HG03432 (cell line): ENCODE measurements around the gene ITGA7.
A peak's percentile ranks its signal among the peaks of the same experiment; 100 is the strongest.

Source experiments
- ATAC-seq: cut with Tn5 transposase; IDR thresholded peaks from one replicate; pipeline ENCODE4 v1.9.1; 2021; ENCODE audit warnings: mild to moderate bottlenecking, moderate library complexity; ENCODE audit not compliant: unreplicated experiment

The ITGA7 gene, protein sequence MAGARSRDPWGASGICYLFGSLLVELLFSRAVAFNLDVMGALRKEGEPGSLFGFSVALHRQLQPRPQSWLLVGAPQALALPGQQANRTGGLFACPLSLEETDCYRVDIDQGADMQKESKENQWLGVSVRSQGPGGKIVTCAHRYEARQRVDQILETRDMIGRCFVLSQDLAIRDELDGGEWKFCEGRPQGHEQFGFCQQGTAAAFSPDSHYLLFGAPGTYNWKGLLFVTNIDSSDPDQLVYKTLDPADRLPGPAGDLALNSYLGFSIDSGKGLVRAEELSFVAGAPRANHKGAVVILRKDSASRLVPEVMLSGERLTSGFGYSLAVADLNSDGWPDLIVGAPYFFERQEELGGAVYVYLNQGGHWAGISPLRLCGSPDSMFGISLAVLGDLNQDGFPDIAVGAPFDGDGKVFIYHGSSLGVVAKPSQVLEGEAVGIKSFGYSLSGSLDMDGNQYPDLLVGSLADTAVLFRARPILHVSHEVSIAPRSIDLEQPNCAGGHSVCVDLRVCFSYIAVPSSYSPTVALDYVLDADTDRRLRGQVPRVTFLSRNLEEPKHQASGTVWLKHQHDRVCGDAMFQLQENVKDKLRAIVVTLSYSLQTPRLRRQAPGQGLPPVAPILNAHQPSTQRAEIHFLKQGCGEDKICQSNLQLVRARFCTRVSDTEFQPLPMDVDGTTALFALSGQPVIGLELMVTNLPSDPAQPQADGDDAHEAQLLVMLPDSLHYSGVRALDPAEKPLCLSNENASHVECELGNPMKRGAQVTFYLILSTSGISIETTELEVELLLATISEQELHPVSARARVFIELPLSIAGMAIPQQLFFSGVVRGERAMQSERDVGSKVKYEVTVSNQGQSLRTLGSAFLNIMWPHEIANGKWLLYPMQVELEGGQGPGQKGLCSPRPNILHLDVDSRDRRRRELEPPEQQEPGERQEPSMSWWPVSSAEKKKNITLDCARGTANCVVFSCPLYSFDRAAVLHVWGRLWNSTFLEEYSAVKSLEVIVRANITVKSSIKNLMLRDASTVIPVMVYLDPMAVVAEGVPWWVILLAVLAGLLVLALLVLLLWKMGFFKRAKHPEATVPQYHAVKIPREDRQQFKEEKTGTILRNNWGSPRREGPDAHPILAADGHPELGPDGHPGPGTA

DNA sequence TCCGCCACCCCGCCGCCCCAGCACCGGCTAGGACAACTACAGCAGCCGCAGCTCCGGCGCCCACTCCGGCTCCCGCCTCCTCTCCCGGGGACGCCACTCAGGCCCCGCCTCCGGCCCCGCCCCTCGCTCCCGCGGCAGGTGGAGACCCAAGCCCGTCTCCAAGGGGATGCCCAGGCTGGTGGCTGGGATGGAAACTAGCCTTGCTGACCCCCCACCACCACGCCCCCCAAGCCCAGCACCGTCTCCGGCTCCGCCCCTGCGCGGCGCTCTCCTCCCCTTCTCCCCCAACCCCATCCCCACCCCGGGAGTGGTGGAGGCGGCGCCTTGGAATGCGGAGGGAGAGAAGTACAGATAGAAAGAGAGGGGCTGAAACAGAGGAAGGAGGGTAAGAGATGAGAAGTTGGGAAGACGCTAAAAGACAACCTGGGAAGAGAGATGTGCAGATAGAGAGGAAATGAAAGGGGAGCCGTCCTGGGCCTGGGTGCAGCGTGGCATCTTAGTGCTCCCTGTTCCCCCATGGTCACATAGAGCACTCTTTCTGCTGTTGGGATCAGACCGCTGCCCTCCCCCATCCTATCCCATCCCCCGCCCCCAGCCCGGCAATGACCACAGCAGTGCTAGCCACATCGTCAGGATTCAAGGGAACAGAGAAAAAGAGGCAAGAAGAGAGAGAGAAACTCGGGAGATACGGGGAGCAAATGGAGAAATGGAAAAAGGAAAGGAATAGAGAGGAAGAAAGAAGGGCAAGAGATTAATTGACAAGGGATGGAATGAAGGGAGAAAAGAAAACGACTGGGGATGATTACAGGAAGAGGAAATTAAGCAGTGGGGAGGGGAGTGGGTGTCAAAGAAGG is at the start of gene ITGA7:
Gene ITGA7, minus strand, starts transcription at position 64 of the 854 bp plus-strand sequence. CDS start 222 bp downstream, outside the sequence.
- peak; percentile 77 for ATAC-seq

DNA sequence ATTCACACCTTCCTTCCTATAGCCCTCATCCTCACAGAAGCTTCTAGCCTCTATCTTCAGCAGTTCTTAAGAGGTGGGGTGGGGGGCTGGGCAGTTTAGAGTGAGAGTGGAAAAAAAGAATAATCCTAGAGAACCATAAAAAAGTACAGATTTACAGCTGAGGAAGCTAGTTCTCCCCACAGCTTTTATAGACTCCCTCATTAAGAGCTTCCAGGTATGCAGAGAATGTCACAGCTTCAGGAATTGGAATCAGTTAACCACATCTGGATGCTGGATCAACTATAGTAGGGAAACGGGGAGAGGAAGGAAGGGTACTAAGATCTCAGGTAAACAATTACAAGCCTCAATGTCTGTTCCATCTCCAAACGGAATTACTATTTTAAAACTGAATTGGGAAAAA is 47.5 kb upstream of the ITGA7 start:
- ATAC-seq = no peak

DNA sequence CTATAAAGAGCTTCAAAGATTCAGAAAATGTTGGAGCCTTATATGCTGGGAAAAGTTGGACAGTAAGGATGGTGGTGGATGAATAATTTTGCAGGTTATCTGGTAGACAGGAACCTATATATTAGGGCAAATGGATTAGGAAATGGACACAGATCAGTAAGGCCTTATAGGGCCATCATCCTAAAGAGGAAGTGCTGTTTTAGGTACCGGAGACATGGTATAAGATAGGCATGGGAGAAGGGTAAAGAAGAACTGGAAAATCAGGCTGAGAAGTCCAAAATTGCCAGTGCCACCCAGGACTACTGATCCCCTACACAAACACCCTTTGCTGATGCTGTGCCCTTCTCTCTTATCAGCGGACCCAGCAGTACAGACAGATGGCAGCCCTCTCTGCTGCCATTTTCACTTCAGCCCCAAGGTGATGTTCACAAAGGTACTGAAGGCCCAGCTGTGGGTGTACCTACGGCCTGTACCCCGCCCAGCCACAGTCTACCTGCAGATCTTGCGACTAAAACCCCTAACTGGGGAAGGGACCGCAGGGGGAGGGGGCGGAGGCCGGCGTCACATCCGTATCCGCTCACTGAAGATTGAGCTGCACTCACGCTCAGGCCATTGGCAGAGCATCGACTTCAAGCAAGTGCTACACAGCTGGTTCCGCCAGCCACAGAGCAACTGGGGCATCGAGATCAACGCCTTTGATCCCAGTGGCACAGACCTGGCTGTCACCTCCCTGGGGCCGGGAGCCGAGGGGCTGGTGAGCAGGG is 40.7 kb upstream of the ITGA7 start:
- no peak for ATAC-seq

DNA sequence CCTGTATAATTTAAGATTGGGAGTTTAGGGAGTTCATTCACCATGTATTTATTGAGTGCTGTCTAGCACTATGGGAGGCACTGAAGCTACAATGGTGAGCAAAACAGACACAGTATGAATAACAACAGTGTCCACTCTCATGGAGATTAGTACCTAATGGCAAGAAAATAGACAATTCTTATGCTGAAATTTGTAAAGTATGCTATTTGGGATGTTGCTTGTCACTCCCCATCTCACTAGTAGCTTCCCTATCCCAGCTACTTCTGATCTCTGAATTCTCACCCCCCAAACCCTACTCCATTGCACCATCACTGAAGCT is 39.2 kb upstream of the ITGA7 start:
- ATAC-seq = no peak

DNA sequence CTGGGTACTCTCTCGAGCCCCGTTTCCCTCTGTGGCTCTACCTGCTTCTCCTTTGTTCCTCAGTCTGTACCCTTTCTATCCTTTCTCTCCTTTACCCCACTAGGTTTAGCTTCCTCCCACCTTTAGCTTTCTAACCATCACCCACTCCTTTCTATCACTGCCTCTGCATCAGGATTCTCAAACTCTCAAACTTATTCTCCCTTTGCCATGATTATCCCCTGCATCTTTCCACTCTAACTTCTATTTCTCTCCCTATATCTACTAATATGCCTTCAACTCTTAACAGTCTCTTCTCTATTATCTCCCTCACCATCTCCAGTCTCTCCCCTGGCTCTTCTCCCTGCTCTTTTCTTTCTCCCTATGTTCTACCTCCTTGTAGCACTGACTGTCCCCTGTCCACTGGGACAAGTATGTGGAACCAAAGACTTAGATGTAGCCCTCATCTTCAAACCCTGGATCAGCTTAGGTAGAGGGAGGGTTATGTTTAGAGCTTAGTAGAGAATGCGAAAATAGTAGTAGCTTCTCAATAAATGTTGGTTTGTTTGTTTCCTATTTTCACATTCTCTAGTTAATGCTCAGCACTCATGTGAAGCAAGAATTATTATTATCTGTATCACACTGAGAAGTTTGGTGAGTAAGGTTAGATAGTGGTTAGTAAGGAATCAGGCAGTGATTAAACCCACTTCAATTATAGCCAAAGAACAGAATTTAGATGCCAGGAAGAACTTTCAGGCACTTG is 38.6 kb upstream of the ITGA7 start:
- no peak for ATAC-seq

DNA sequence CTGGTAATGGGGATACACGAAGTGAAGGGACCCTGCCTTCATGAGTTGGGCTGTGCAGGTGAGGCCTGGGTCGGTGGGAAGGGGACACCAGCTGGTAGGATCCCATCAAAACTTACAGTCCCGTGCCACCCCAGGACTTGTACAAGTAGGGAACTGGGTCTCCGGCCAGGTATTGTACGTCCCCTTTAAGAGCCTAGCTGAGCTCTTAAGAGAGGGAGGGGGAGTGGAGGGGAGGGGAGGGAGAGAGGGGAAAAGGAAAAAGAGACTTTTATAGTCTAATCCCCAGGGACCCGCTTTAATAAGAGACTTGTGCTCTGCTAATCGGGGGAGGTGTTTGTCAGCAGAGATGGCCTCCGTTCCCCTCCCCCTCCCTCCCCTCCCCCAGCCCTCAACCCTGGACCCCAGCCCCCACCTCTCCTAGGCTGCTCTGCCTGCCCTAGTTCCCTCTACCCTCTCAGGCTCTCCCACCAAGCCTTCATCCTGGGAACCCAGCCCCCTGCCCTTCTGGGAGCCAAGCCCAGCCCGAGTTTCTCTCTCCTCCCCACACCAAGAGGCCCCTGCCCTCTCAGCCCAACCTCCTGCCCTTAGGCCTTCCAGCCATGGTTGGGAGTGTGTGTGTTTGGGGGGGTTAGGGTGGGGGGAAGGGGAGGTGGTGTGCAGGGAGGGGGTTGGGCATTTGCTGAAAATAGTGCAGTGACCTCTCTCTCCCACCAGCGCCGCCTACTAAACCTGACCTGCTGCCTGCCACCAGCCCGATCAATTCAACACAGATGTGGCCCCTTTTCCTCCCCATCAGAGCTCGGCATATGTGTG is 37.9 kb upstream of the ITGA7 start:
- no peak for ATAC-seq

DNA sequence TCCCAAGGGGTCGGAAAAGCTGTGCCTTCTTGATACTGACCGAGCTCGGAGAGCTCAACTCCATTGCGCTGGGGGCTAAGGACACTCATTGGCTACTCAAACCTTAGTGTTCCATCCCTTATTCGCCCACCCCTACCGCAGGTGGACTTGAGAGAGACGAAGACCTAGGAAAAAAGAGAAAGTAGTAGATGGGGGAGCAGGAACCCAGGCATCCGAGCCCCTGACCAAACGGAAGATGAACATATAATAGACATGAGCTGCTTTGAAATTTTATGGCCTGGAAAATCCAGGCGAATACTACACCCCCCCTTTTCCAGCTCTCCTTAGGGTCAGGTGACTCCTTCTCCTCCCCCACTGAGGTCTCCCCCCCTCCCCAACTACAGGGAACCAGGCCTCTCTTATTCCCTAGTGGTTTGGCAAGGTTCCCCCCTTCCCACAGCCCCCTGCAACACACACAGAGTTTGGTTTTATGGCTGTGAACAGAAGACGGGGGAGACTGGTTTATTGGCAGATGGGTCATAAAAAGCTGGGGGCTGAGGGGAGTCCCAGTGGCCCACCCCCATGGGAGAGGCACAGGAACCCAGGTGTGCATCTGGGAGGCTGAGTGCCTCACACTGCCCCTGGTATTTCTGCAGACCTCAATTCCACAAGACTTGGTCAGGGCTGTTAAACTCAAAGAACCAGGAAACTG is 36.8 kb upstream of the ITGA7 start:
- ATAC-seq = no peak

DNA sequence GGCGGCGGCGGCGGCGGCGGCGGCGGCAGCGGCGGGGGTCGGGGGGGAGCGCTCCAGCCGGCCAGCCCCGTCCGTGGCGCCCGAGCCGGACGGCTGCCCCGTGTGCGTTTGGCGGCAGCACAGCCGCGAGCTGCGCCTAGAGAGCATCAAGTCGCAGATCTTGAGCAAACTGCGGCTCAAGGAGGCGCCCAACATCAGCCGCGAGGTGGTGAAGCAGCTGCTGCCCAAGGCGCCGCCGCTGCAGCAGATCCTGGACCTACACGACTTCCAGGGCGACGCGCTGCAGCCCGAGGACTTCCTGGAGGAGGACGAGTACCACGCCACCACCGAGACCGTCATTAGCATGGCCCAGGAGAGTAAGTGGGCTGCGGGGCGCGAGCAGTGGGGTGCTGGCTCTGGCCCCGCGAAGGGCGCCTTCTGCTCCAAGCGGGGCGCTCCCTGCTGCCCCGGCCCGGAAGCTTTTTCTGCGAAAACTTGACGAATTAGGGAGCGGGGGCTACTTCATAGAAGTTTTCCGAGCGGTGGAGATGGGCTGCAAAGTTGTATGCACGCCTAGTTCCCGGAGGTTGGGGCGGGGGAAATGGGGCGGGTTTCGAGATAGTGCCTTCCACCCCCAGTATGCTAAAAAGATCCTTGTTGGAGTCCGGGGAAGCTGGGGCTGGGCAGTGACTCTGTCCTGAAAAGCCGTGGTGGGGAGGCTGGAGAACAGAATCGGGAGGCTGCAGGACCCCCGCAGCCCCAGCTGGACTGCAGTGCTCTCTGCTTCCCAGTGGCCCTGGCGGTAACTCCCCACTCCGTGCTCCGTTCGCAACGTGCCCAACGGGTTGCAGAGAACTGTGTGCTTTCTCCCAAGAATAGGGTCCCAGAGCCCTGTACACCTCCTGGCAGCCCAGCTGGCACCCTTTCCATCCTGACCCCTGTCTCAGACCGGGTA is 36.0 kb upstream of the ITGA7 start:
- peak; percentile 49 for ATAC-seq

DNA sequence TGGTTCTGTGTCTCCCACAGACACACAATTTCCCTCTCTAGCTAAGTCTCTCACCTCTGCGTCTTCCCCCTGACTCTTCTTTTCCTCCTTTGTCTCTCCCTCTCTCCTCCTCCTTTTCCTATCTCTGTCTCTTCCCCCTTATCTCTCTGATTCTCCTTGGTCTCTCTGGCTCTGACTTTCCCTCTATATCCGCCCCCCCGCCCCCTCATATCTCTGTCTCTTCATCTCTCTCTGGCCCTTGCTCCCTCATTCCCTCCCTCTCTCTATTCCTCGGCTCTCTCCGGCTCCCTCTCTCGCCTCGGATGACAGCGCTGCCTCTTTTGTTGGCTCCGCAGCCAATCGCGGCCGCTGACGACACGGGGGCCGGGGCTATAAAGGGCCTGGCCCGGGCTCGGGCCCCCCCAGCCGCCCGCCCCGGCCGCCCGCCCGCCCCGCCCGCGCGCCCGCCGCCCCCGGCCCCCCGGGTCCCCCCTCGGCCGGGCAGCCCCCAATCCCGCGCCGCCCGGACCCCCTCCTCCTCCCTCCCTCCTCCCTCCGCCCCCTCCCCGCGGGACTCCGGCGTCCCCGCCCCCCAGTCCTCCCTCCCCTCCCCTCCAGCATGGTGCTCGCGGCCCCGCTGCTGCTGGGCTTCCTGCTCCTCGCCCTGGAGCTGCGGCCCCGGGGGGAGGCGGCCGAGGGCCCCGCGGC is 35.2 kb upstream of the ITGA7 start, which contains the start of gene GDF11:
Gene GDF11, plus strand, starts transcription at position 404 of the 687 bp plus-strand sequence. Its CDS starts 195 bp downstream, at position 599.
- ATAC-seq = peak; percentile 44

DNA sequence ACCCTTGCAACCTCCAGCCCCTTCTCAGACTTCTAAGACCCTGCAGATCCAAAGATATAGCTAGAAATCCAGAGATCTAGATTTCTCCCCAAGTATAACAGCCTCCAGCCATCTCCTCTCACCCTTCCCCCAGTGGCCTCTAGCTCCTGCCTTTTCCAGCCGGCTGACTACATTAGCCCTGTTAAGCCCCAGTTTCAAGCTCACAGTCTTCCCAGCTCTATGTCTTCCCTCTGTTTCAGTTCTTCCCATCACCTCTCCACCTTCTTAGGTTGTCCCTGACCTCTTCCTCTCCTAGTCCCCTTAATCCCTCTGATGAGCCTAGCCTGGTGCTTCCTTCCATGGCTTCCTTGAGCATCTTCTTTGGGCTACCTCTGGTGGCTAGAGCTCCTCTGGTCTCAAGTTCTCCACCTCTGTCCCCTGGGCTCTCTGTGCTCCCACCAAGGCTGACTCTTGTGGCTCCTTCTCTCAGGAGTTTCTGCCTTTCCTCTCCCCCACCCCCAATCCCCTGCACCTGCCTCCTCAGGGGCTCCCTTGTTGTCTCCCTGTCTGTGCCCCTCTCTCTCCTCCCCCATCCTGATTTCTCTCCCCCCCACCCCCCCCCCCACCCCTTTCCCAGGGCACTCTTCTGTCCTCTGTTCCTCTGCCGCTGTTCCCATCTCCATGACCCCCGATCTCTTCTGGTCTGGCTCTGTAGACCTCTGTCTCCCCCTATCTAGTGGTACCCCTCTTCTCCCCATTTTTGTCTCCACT is 34.4 kb upstream of the ITGA7 start:
- ATAC-seq = no peak

DNA sequence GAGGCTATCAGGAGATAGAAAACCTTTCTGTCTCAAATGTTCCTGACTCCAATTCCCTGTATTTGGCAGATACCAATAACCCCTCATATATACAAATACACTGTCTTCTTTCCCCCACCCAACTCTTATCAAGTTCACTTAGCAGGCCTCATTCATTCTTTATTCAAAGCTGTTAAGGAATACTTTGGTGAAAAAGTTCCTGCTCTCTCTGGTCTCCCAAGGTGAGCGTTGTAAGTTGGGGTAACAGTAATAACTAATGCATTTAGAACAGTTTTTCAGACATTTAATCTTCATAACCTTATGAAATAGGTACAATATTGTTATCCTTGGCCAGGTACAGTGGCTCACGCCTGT is 31.3 kb upstream of the ITGA7 start:
- ATAC-seq = no peak

DNA sequence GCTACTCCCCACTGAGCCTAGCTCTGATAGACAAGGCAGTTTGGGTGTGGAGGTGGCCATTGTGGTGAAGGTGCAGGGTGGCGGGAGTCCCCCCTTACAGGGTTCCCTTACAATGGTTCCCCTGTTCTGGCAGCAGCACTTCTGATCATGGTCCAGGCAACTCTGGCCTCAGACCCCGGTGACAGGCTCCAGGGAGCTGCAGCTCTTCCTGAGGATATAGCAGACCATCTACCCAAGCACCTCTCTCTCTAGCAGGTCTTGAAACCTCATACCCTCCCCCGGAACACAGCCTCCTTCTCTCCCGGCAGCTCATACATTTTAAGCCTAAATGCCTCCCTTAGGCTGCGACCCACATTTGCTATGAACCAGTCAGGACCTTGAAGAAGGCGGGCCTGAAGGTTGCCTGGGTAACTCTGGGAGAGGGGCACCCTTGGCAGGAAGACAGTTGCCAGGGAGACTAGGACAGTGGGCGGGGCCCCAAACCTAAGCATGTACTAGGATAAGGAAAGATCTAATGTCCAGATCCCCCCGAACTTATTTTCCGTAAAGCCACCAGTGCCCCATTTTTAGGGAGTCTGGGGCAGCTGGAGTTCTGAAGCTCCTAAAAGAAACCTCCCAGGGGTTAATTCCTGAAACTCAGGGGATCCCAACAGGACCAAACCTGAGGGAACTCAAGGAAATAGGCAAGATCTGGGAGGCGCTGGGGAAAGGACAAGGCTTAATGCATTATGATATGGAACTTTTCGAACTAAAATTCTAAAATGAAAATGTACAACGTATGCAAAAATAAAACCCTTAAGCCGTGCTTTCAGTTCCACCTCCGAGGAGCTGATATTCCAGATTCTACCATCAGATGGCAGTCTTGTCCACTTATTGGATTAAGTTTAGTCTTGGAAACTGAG is 30.7 kb upstream of the ITGA7 start:
- ATAC-seq = peak; percentile 87

DNA sequence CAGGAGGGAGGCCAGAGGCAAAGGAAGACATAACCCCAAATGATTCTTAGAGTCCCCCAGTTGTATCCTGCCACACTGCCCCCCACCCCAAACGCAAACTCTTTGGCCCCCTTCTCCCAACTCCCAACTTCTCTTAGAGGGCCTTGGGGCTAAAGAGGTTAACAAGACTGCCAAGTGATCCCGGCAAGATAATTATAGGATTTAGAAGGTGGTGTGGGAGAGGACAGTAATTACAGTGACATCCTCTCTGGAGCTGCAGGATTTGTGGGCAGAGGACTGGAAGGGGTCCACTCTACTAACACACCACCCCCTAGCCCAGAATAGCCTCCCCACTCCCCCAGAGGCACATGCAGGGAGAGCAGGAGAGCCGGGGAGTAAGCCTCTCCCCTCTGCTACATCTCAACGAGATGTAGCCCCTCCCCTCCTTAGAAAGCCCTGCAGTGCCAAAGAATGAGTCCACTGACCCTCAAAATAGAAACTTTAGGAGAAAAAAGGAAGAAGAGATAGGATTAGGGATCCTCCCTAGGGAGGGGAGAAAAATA is 29.9 kb upstream of the ITGA7 start:
- peak; percentile 5 for ATAC-seq
